Breast epithelium (tissue), 3 donors: ENCODE results near the gene GPR141.

Experiments
- CTCF ChIP-seq, 3 donors: fragments of 450-650 bp; IDR thresholded peaks; one replicate each; pipeline ENCODE4 v1.5.1; 2016 to 2017; ENCODE audit warnings: antibody characterized with exemption in 3 of 3, mild to moderate bottlenecking in 3 of 3, moderate library complexity in 3 of 3
- POLR2A ChIP-seq: fragments of 450-650 bp; IDR thresholded peaks from one replicate; pipeline ENCODE4 v1.6.1; 2016; ENCODE audit warnings: antibody characterized with exemption, mild to moderate bottlenecking, moderate library complexity
- POLR2AphosphoS5 ChIP-seq, 3 donors: sonication (generic); formaldehyde crosslinking; IDR thresholded peaks; one replicate each; pipeline ENCODE4 v1.6.1; 2017; ENCODE audit warnings: antibody characterized with exemption in 3 of 3

- no peak for TF ChIP-seq CTCF (IDR thresholded peaks at IDR 0.05)
- TF ChIP-seq POLR2A: no peak
- no peak for TF ChIP-seq POLR2AphosphoS5 (IDR thresholded peaks at IDR 0.05)
These were observed 39.7 kb upstream of the GPR141 start for GRCh38 chr7:37643876-37644275.
